ENCODE results near the gene PRDM7. TPM values are rescaled to one million over a fixed set of nuclear protein-coding genes. Genes with fewer than 3 reads are reported as not detected.

PRDM7 gene
- total and polyA plus RNA-seq, 9 of the 15 experiments (the other 6 are each of a cell fraction or from before 2014, with no cell fraction given): not detected

- TF ChIP-seq GTF2B (IDR thresholded peaks at IDR 0.05; ENCODE audit: extremely low read depth, insufficient read length) (no peak), FOXA3 (CRISPR knock-in tag; conservative IDR thresholded peaks at IDR 0.05 in 1 of 2, IDR thresholded peaks at IDR 0.05 in 1 of 2) (peak in 1 of 2 experiments; percentile 78; a peak in 1 of 4 replicates), PHB (CRISPR knock-in tag; IDR thresholded peaks at IDR 0.05) (no peak), YBX1 (IDR thresholded peaks at IDR 0.05) (no peak), ZNF217 (CRISPR knock-in tag; IDR thresholded peaks at IDR 0.05) (0 out of 2 replicates have a peak, but pooled peaks have one; percentile 89), ZNF830 (CRISPR knock-in tag; IDR thresholded peaks at IDR 0.05) (no peak), E4F1 (CRISPR knock-in tag; IDR thresholded peaks at IDR 0.05; ENCODE audit: borderline replicate concordance) (no peak), ZNF212 (CRISPR knock-in tag; IDR thresholded peaks at IDR 0.05) (no peak), NR1H2 (CRISPR knock-in tag; IDR thresholded peaks at IDR 0.05) (peak; percentile 73; the same call in 1 of the 2 replicates), ZNF318 (IDR thresholded peaks at IDR 0.05; ENCODE audit: borderline replicate concordance in 1 of 2, low read depth in 1 of 2) (no peak)
- TF ChIP-seq, protein P1, sequence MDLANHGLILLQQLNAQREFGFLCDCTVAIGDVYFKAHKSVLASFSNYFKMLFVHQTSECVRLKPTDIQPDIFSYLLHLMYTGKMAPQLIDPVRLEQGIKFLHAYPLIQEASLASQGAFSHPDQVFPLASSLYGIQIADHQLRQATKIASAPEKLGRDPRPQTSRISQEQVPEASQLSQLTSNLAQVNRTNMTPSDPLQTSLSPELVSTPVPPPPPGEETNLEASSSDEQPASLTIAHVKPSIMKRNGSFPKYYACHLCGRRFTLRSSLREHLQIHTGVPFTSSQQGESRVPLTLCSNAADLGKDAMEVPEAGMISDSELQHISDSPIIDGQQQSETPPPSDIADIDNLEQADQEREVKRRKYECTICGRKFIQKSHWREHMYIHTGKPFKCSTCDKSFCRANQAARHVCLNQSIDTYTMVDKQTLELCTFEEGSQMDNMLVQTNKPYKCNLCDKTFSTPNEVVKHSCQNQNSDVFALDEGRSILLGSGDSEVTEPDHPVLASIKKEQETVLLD (IDR thresholded peaks at IDR 0.05): peak; percentile 82
- TF ChIP-seq, protein P2, sequence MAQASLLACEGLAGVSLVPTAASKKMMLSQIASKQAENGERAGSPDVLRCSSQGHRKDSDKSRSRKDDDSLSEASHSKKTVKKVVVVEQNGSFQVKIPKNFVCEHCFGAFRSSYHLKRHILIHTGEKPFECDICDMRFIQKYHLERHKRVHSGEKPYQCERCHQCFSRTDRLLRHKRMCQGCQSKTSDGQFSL (CRISPR knock-in tag; IDR thresholded peaks at IDR 0.05): peak; percentile 82
- TF ChIP-seq, protein P2 (tag; IDR thresholded peaks at IDR 0.05): no peak
Observed at GRCh38 chr16:90031931-90032673, 45.0 kb downstream of the PRDM7 start (continued).

Measured in K562 (cell line).